ENCODE measurements around the gene CD247.

DNA sequence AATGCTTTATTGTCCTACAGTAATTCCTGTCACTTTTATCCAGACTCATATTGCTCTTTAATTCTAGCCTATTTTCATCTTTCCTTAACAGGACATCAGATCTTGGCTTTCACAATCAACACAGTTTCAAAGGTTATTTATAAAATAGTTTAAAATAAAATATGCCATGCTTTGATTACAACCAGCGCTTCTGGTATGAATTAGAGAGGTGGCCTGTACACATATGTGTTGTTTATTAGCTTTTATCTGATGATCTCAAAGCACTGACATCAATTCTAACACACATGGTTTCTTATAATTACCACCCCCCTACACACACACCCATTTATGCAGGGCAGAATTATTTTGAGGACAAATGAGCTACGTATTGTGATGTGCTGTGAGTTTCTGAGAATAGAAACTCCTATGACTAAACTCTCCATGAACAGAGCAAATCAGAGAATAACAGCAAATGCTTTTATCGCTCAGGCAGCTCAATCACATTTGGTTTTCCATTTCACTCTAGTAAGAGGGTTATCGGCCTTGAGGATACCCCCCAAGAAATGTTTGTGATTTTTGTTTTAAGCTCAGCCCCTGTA, 18.0 kb downstream of the CD247 start:
- no peak for TF ChIP-seq POLR2AphosphoS5 (IDR thresholded peaks at IDR 0.05; ENCODE audit: borderline replicate concordance, low read depth, low read length)
- no peak for TF ChIP-seq EZH2 (IDR thresholded peaks at IDR 0.05)
- no peak for TF ChIP-seq FOXP2 (optimal IDR thresholded peaks at IDR 0.05; ENCODE audit: control extremely low read depth, extremely low read length, insufficient read depth)

Measured in SK-N-MC (cell line).